Liver (tissue), 9 donors: ENCODE results near the gene ACD. TPM values are rescaled to one million over a fixed set of nuclear protein-coding genes. Genes with fewer than 3 reads are reported as not detected.
A peak's percentile ranks its signal among the peaks of the same experiment; 100 is the strongest.

Experiments
- DNase-seq: peaks from one replicate; pipeline ENCODE4 v3.0.0-alpha.2; 2017; ENCODE audit warnings: low spot score
- H3K27ac ChIP-seq, 2 donors: one replicate each; pipeline ENCODE4 v1.7.0; 2013; ENCODE audit warnings: inconsistent platforms in 2 of 2, low read length in 2 of 2, control low read depth in 1 of 2, low read depth in 1 of 2, mild to moderate bottlenecking in 1 of 2
- H3K27me3 ChIP-seq, 4 donors: one replicate each; pipeline versions ENCODE4 v1.6.1 to v1.7.0; 2013; ENCODE audit warnings: low read length in 3 of 4, inconsistent platforms in 1 of 4, mild to moderate bottlenecking in 1 of 4, moderate library complexity in 1 of 4; ENCODE audit not compliant: control insufficient read depth in 4 of 4, insufficient read depth in 4 of 4
- H3K36me3 ChIP-seq, 4 donors: one replicate each; pipeline versions ENCODE4 v1.6.1 to v1.7.0; 2013; ENCODE audit warnings: low read length in 3 of 4, mild to moderate bottlenecking in 3 of 4, low read depth in 1 of 4, moderate library complexity in 1 of 4; ENCODE audit not compliant: control insufficient read depth in 4 of 4, insufficient read depth in 3 of 4
- H3K4me1 ChIP-seq, 4 donors: one replicate each; pipeline versions ENCODE4 v1.6.1 to v1.7.0; 2013; ENCODE audit warnings: low read length in 3 of 4, mild to moderate bottlenecking in 3 of 4, moderate library complexity in 1 of 4; ENCODE audit not compliant: control insufficient read depth in 4 of 4, insufficient read depth in 4 of 4
- H3K4me3 ChIP-seq, 3 donors: one replicate each; pipeline versions ENCODE4 v1.6.1 to v1.7.0; 2013; ENCODE audit warnings: low read length in 3 of 3, control low read depth in 1 of 3, low read depth in 1 of 3, mild to moderate bottlenecking in 1 of 3
- H3K9ac ChIP-seq, 2 donors: one replicate each; pipeline ENCODE4 v1.7.0; 2013; ENCODE audit warnings: low read length in 2 of 2, mild to moderate bottlenecking in 2 of 2, moderate library complexity in 2 of 2, control low read depth in 1 of 2, low read depth in 1 of 2
- H3K9me3 ChIP-seq, 4 donors: one replicate each; pipeline versions ENCODE4 v1.6.1 to v1.7.0; 2013; ENCODE audit warnings: low read length in 3 of 4; ENCODE audit not compliant: control insufficient read depth in 4 of 4
- EGR1 ChIP-seq, 2 donors: IDR thresholded peaks; 2 replicates each; pipeline ENCODE4 v1.6.1; 2016 to 2018; ENCODE audit warnings: antibody characterized with exemption in 2 of 2, low read depth in 2 of 2
- FOXA2 ChIP-seq: IDR thresholded peaks from 2 replicates; pipeline ENCODE4 v1.6.1; 2016; ENCODE audit warnings: antibody characterized with exemption
- GABPA ChIP-seq, 2 donors: IDR thresholded peaks in 1 of 2; conservative IDR thresholded peaks in 1 of 2; 2 replicates each; pipeline ENCODE4 v1.6.1; 2016; ENCODE audit warnings: antibody characterized with exemption in 2 of 2, mild to moderate bottlenecking in 1 of 2, moderate library complexity in 1 of 2
- HNF4A ChIP-seq, 2 donors: conservative IDR thresholded peaks; 2 replicates each; pipeline ENCODE4 v1.6.1; 2016; ENCODE audit warnings: antibody characterized with exemption in 2 of 2, mild to moderate bottlenecking in 2 of 2
- HNF4G ChIP-seq: IDR thresholded peaks from 2 replicates; pipeline ENCODE4 v1.6.1; 2016; ENCODE audit warnings: antibody characterized with exemption
- JUND ChIP-seq, 2 donors: IDR thresholded peaks; 2 replicates each; pipeline ENCODE4 v1.6.1; 2016; ENCODE audit warnings: antibody characterized with exemption in 2 of 2
- NR2F2 ChIP-seq: IDR thresholded peaks from 2 replicates; pipeline ENCODE4 v1.6.1; 2016; ENCODE audit warnings: antibody characterized with exemption
- RXRA ChIP-seq, 2 donors: IDR thresholded peaks; 2 replicates each; pipeline ENCODE4 v1.6.1; 2017 to 2018; ENCODE audit warnings: antibody characterized with exemption in 2 of 2, mild to moderate bottlenecking in 1 of 2
- SP1 ChIP-seq: IDR thresholded peaks from 2 replicates; pipeline ENCODE4 v1.6.1; 2018; ENCODE audit warnings: antibody characterized with exemption, mild to moderate bottlenecking
- TAF1 ChIP-seq: conservative IDR thresholded peaks from 2 replicates; pipeline ENCODE4 v1.6.1; 2016; ENCODE audit warnings: antibody characterized with exemption, mild to moderate bottlenecking
- YY1 ChIP-seq: IDR thresholded peaks from 2 replicates; pipeline ENCODE4 v1.6.1; 2016; ENCODE audit warnings: antibody characterized with exemption, mild to moderate bottlenecking
- WGBS: extraction: QIAGEN DNeasy Blood & Tissue Kit; methylation state at CpG from one replicate; pipeline ENCODE4 v1.1.7; 2013; 5-methylcytosine and 5-hydroxymethylcytosine counted together
- polyA plus RNA-seq, 2 donors: library from polyadenylated mRNA; stranded (reverse) in 1 of 2; unstranded in 1 of 2; fragments of 200-250 nt in 1 of 2; fragments of >200 nt in 1 of 2; fragmentation: Nextera tagmentation in 1 of 2; extraction: Ambion mirVana in 1 of 2; gene quantifications; one replicate each; pipeline versions ENCODE4 v1.2.1 to v1.2.3, GENCODE V29; 2013 to 2015
- total RNA-seq, 2 donors: library from RNA; depleted of rRNA; stranded (reverse); fragments of >200 nt; gene quantifications; one replicate each; pipeline ENCODE4 v1.2.3, GENCODE V29; 2014
- TF ChIP-seq, protein P1 (sequence below): IDR thresholded peaks from 2 replicates; pipeline ENCODE4 v1.6.1; 2016; ENCODE audit warnings: antibody characterized with exemption, mild to moderate bottlenecking
- TF ChIP-seq, protein P2 (sequence below): IDR thresholded peaks from 2 replicates; pipeline ENCODE4 v1.6.1; 2016; ENCODE audit warnings: antibody characterized with exemption
- TF ChIP-seq, protein P3 (sequence below): IDR thresholded peaks from 2 replicates; pipeline ENCODE4 v1.6.1; 2016; ENCODE audit warnings: antibody characterized with exemption
- TF ChIP-seq, protein P4 (sequence below): IDR thresholded peaks from 2 replicates; pipeline ENCODE4 v1.6.1; 2016; ENCODE audit warnings: antibody characterized with exemption
- TF ChIP-seq, protein P5 (sequence below): fragments of 150-350 bp; IDR thresholded peaks from 2 replicates; pipeline ENCODE4 v1.5.1; 2017; ENCODE audit warnings: improper control_type of control experiment, low read depth, low read length; ENCODE audit not compliant: missing input control
- donor health status: healthy.
- donor health status: healthy.
- donor health status: healthy.
- donor health status: healthy.
- donor health status: healthy.

The ACD gene
- total and polyA plus RNA-seq, 4 donors: 4.3 to 5.6 (median 5.1) TPM

DNA sequence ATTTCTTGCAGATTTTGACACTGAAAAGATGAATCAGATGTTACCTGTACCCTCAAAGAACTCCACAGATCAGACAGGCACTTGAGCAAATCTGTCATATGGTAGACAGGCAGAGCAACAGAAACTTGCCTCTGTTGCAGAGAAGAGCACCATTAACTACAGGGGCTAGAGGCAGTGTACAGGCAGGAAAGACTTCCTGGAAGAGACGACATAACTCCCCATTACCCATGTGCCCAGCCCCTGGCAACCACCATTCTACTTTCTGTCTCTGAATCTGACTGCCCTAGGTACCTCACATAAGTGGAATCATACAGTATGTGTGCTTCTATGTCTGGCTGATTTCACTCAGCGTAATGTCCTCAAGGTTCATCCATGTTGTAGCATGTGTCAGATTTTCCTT is 43.6 kb upstream of the ACD start:
- peaks cover 0 to 2% (median under 1%) of the 10 kb centered on the region in 4 donors for H3K36me3 ChIP-seq
- peaks cover 0 to 15% (median 8%) of the 10 kb centered on the region in 4 donors for H3K4me1 ChIP-seq
- peak overlapping the region; percentile 3 to 28 for H3K27ac ChIP-seq
- WGBS: 87% methylated on average over 2 of the region's 2 CpGs
- TF ChIP-seq, protein P1, sequence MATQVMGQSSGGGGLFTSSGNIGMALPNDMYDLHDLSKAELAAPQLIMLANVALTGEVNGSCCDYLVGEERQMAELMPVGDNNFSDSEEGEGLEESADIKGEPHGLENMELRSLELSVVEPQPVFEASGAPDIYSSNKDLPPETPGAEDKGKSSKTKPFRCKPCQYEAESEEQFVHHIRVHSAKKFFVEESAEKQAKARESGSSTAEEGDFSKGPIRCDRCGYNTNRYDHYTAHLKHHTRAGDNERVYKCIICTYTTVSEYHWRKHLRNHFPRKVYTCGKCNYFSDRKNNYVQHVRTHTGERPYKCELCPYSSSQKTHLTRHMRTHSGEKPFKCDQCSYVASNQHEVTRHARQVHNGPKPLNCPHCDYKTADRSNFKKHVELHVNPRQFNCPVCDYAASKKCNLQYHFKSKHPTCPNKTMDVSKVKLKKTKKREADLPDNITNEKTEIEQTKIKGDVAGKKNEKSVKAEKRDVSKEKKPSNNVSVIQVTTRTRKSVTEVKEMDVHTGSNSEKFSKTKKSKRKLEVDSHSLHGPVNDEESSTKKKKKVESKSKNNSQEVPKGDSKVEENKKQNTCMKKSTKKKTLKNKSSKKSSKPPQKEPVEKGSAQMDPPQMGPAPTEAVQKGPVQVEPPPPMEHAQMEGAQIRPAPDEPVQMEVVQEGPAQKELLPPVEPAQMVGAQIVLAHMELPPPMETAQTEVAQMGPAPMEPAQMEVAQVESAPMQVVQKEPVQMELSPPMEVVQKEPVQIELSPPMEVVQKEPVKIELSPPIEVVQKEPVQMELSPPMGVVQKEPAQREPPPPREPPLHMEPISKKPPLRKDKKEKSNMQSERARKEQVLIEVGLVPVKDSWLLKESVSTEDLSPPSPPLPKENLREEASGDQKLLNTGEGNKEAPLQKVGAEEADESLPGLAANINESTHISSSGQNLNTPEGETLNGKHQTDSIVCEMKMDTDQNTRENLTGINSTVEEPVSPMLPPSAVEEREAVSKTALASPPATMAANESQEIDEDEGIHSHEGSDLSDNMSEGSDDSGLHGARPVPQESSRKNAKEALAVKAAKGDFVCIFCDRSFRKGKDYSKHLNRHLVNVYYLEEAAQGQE: no peak
- TF ChIP-seq, protein P2, sequence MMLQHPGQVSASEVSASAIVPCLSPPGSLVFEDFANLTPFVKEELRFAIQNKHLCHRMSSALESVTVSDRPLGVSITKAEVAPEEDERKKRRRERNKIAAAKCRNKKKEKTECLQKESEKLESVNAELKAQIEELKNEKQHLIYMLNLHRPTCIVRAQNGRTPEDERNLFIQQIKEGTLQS: no peak
- no peak for DNase-seq
- H3K9me3 ChIP-seq: no peaks in the 10 kb centered on the region
- no peaks in the 10 kb centered on the region for H3K27me3 ChIP-seq
- no peak overlapping the region for H3K9ac ChIP-seq
- no peak overlapping the region for H3K4me3 ChIP-seq

DNA sequence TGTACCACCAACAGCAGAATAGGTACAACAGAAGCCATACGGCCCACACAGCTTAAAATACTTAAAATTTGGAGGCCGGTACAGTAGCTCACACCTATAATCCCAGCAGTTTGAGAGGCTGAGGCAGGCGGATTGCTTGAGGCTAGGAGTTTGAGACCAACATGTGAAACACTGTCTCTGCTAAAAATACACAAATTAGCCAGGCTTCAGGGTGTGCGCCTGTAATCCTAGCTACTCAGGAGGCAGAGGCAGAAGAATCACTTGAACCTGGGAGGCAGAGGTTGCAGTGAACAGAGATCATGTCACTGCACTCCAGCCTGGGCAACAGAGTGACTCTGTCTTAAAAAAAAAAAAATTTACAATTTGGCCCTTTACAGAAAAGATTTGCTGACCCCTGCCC is 42.1 kb upstream of the ACD start:
- no peak for DNase-seq
- Histone ChIP-seq H3K9me3 (no peaks in the 10 kb centered on the region), H3K9ac (no peak overlapping the region), H3K4me3 (no peak overlapping the region), H3K4me1 (peaks cover 0 to 20% (median 9%) of the 10 kb centered on the region in 4 donors), H3K27me3 (no peaks in the 10 kb centered on the region), H3K36me3 (peaks cover 0 to 2% (median 2%) of the 10 kb centered on the region in 4 donors), H3K27ac (no peak overlapping the region)
- TF ChIP-seq SP1 (no peak), GABPA (IDR thresholded peaks at IDR 0.05 in 1 of 2, conservative IDR thresholded peaks at IDR 0.05 in 1 of 2) (no peak), EGR1 (IDR thresholded peaks at IDR 0.05; ENCODE audit: low read depth in 2 of 2) (no peak), FOXA2 (no peak), RXRA (IDR thresholded peaks at IDR 0.05) (no peak), JUND (IDR thresholded peaks at IDR 0.05) (no peak), HNF4G (no peak), NR2F2 (no peak), HNF4A (conservative IDR thresholded peaks at IDR 0.05) (no peak), YY1 (no peak), TAF1 (no peak)
- TF ChIP-seq, protein P1: no peak
- TF ChIP-seq, protein P3, sequence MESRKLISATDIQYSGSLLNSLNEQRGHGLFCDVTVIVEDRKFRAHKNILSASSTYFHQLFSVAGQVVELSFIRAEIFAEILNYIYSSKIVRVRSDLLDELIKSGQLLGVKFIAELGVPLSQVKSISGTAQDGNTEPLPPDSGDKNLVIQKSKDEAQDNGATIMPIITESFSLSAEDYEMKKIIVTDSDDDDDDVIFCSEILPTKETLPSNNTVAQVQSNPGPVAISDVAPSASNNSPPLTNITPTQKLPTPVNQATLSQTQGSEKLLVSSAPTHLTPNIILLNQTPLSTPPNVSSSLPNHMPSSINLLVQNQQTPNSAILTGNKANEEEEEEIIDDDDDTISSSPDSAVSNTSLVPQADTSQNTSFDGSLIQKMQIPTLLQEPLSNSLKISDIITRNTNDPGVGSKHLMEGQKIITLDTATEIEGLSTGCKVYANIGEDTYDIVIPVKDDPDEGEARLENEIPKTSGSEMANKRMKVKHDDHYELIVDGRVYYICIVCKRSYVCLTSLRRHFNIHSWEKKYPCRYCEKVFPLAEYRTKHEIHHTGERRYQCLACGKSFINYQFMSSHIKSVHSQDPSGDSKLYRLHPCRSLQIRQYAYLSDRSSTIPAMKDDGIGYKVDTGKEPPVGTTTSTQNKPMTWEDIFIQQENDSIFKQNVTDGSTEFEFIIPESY: no peak
- TF ChIP-seq, protein P4, sequence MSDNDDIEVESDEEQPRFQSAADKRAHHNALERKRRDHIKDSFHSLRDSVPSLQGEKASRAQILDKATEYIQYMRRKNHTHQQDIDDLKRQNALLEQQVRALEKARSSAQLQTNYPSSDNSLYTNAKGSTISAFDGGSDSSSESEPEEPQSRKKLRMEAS: no peak
- TF ChIP-seq, protein P5, sequence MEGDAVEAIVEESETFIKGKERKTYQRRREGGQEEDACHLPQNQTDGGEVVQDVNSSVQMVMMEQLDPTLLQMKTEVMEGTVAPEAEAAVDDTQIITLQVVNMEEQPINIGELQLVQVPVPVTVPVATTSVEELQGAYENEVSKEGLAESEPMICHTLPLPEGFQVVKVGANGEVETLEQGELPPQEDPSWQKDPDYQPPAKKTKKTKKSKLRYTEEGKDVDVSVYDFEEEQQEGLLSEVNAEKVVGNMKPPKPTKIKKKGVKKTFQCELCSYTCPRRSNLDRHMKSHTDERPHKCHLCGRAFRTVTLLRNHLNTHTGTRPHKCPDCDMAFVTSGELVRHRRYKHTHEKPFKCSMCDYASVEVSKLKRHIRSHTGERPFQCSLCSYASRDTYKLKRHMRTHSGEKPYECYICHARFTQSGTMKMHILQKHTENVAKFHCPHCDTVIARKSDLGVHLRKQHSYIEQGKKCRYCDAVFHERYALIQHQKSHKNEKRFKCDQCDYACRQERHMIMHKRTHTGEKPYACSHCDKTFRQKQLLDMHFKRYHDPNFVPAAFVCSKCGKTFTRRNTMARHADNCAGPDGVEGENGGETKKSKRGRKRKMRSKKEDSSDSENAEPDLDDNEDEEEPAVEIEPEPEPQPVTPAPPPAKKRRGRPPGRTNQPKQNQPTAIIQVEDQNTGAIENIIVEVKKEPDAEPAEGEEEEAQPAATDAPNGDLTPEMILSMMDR: no peak
- TF ChIP-seq, protein P2: no peak
- 97% methylated on average over 4 of the region's 4 CpGs for WGBS
